IMR-90 (cell line): Measurements from ENCODE around the gene EIF4E1B. TPM values are rescaled to one million over a fixed set of nuclear protein-coding genes. Genes with fewer than 3 reads are reported as not detected.

Source experiments
- ATAC-seq: fragments of 200-7000 bp; cut with Tn5 transposase; 2 replicates; pipeline ENCODE4 v1.9.1; 2020; ENCODE audit warnings: low read depth, mild to moderate bottlenecking, moderate library complexity
- BruUV-seq: library from RNA; stranded (reverse); fragments of 400-500 nt; replicated peaks from 2 replicates; lab custom pipeline; 2021; lab: Mats Ljungman, UMichigan
- CTCF ChIA-PET: fragments of 300-600 bp; formaldehyde crosslinking; extraction: SDS; loops from one replicate; lab custom pipeline; 2021; ENCODE audit warnings: antibody characterized with exemption; lab: Yijun Ruan, JAX
- POLR2A ChIA-PET: fragments of 300-600 bp; sonication (Branson Sonifier 250); formaldehyde crosslinking; loops from one replicate; lab custom pipeline; 2022; ENCODE audit warnings: antibody characterized with exemption; ENCODE audit not compliant: unreplicated experiment; lab: Charles Lee
- DNase-seq: peaks from one replicate; pipeline ENCODE4 v3.0.0; 2013
- H2AFZ ChIP-seq: replicated peaks from 2 replicates; pipeline ENCODE3; 2013; ENCODE audit warnings: low read length, mild to moderate bottlenecking; ENCODE audit not compliant: poor library complexity
- H2AK5ac ChIP-seq: 2 replicates; pipeline ENCODE4 v1.6.1; 2013; ENCODE audit warnings: low read depth, low read length, inconsistent platforms
- H2AK9ac ChIP-seq: replicated peaks from 2 replicates; pipeline ENCODE3; 2013; ENCODE audit warnings: mild to moderate bottlenecking, low read depth, low read length, moderate library complexity; ENCODE audit not compliant: poor library complexity
- H2BK120ac ChIP-seq: 2 replicates; pipeline ENCODE4 v1.6.1; 2013; ENCODE audit warnings: low read depth, low read length, inconsistent platforms
- H2BK15ac ChIP-seq: 3 replicates; pipeline ENCODE4 v1.6.1; 2013; ENCODE audit warnings: low read depth, low read length, inconsistent platforms
- H2BK20ac ChIP-seq: 2 replicates; pipeline ENCODE4 v1.6.1; 2013; ENCODE audit warnings: low read depth, mild to moderate bottlenecking, inconsistent platforms, low read length, moderate library complexity
- H2BK5ac ChIP-seq: 2 replicates; pipeline ENCODE4 v1.6.1; 2013; ENCODE audit warnings: mild to moderate bottlenecking, low read depth, low read length, inconsistent platforms; ENCODE audit not compliant: poor library complexity, severe bottlenecking
- H3K14ac ChIP-seq: replicated peaks from 2 replicates; pipeline ENCODE4 v1.6.1; 2013; ENCODE audit warnings: low read depth, low read length, inconsistent platforms
- H3K18ac ChIP-seq: 2 replicates; pipeline ENCODE4 v1.6.1; 2013; ENCODE audit warnings: low read depth, low read length, control low read depth
- H3K23ac ChIP-seq: 2 replicates; pipeline ENCODE4 v1.6.1; 2013; ENCODE audit warnings: low read depth, low read length, inconsistent platforms
- H3K27ac ChIP-seq: 2 replicates; pipeline ENCODE4 v1.5.1; 2013; ENCODE audit warnings: mild to moderate bottlenecking, control low read depth, low read length; ENCODE audit not compliant: insufficient read depth
- H3K27me3 ChIP-seq: 2 replicates; pipeline ENCODE4 v1.6.1; 2013; ENCODE audit warnings: low read length; ENCODE audit not compliant: control insufficient read depth, insufficient read depth
- H3K36me3 ChIP-seq: 2 replicates; pipeline ENCODE4 v1.6.1; 2013; ENCODE audit warnings: low read length, mixed read lengths; ENCODE audit not compliant: control insufficient read depth, insufficient read depth
- H3K4ac ChIP-seq: 2 replicates; pipeline ENCODE4 v1.6.1; 2013; ENCODE audit warnings: low read depth, low read length, inconsistent platforms
- H3K4me1 ChIP-seq: 2 replicates; pipeline ENCODE4 v1.6.1; 2013; ENCODE audit warnings: low read length, mixed read lengths; ENCODE audit not compliant: control insufficient read depth, insufficient read depth
- H3K4me2 ChIP-seq: 2 replicates; pipeline ENCODE4 v1.6.1; 2013; ENCODE audit warnings: low read depth, mild to moderate bottlenecking, control low read depth, low read length, moderate library complexity
- H3K4me3 ChIP-seq: 2 replicates; pipeline ENCODE4 v1.5.1; 2013; ENCODE audit warnings: low read depth, mild to moderate bottlenecking, control low read depth, low read length, moderate library complexity; ENCODE audit not compliant: insufficient read depth
- H3K56ac ChIP-seq: 2 replicates; pipeline ENCODE4 v1.6.1; 2013; ENCODE audit warnings: low read length, inconsistent platforms; ENCODE audit not compliant: insufficient read depth; ENCODE audit errors: extremely low read depth
- H3K79me1 ChIP-seq, 2 experiments: 2 replicates each; pipeline ENCODE4 v1.6.1; 2013; ENCODE audit warnings: low read length in 2 of 2, inconsistent platforms in 1 of 2, low read depth in 1 of 2
- H3K9ac ChIP-seq: 2 replicates; pipeline ENCODE4 v1.6.1; 2013; ENCODE audit warnings: low read depth, low read length, control low read depth
- H3K9me1 ChIP-seq: 2 replicates; pipeline ENCODE4 v1.6.1; 2013; ENCODE audit warnings: low read length, inconsistent platforms; ENCODE audit not compliant: insufficient read depth
- H3K9me3 ChIP-seq: 2 replicates; pipeline ENCODE4 v1.6.1; 2013; ENCODE audit warnings: low read length; ENCODE audit not compliant: control insufficient read depth, insufficient read depth
- H4K20me1 ChIP-seq: 2 replicates; pipeline ENCODE4 v1.6.1; 2013; ENCODE audit warnings: low read length, inconsistent platforms; ENCODE audit not compliant: insufficient read depth
- H4K5ac ChIP-seq: 2 replicates; pipeline ENCODE4 v1.6.1; 2013; ENCODE audit warnings: mild to moderate bottlenecking, low read depth, low read length, control low read depth
- H4K8ac ChIP-seq, 2 experiments: 2 replicates each; pipeline ENCODE4 v1.6.1; 2013; ENCODE audit warnings: low read depth in 2 of 2, low read length in 2 of 2, control low read depth in 1 of 2, inconsistent platforms in 1 of 2
- H4K91ac ChIP-seq: 2 replicates; pipeline ENCODE4 v1.6.1; 2013; ENCODE audit warnings: low read depth, low read length, inconsistent platforms; ENCODE audit not compliant: insufficient read depth
- CEBPB ChIP-seq: IDR thresholded peaks from 2 replicates; pipeline ENCODE4 v1.6.1; 2012; ENCODE audit warnings: low read depth, low read length, improper control_type of control experiment
- CHD1 ChIP-seq: IDR thresholded peaks from 2 replicates; pipeline ENCODE4 v1.6.1; 2012; ENCODE audit warnings: low read depth, low read length, improper control_type of control experiment
- FOS ChIP-seq: fragments of 150-350 bp; IDR thresholded peaks from 2 replicates; pipeline ENCODE4 v1.6.1; 2016; ENCODE audit warnings: low read depth, low read length
- MAZ ChIP-seq: IDR thresholded peaks from 2 replicates; pipeline ENCODE4 v1.6.1; 2012; ENCODE audit warnings: low read depth, mild to moderate bottlenecking, low read length, improper control_type of control experiment, moderate library complexity, borderline replicate concordance
- POLR2A ChIP-seq: IDR thresholded peaks from 2 replicates; pipeline ENCODE4 v1.6.1; 2012; ENCODE audit warnings: mild to moderate bottlenecking, low read depth, low read length
- RAD21 ChIP-seq: IDR thresholded peaks from 2 replicates; pipeline ENCODE4 v1.6.1; 2012; ENCODE audit warnings: low read length, improper control_type of control experiment
- RFX5 ChIP-seq: IDR thresholded peaks from 2 replicates; pipeline ENCODE4 v1.8.0; 2012; ENCODE audit warnings: low read depth, mild to moderate bottlenecking, low read length, moderate library complexity
- SMC3 ChIP-seq: fragments of 150-350 bp; IDR thresholded peaks from 2 replicates; pipeline ENCODE4 v1.6.1; 2016; ENCODE audit warnings: low read depth, mild to moderate bottlenecking, antibody characterized with exemption, low read length, moderate library complexity
- WGBS, 2 experiments: methylation state at CpG; one replicate each; pipeline versions ENCODE4 v1.1.5 to v1.1.7; 2013; ENCODE audit warnings: missing lambda C conversion rate in 2 of 2; ENCODE audit not compliant: insufficient read length in 1 of 2; ENCODE audit errors: extremely low coverage in 2 of 2; 5-methylcytosine and 5-hydroxymethylcytosine counted together
- dilution Hi-C: fragments of 300-500 bp; cut with HindIII; formaldehyde crosslinking; loops from one replicate; pipeline ENCODE4 v1.14.3; 2018; ENCODE audit warnings: low sequenced_read_pairs; ENCODE audit not compliant: unreplicated experiment
- in situ Hi-C: fragments of 300-500 bp; cut with MboI; formaldehyde crosslinking; loops from 3 replicates; pipeline ENCODE4 v1.14.3; 2019; ENCODE audit warnings: low sequenced_read_pairs, inconsistent platforms, mixed read lengths
- intact Hi-C: fragments of 100-400 bp; cut with micrococcal nuclease; formaldehyde crosslinking; loops from 2 replicates; pipeline ENCODE4 v1.10.0; 2022
- polyA plus RNA-seq, 3 experiments: library from polyadenylated mRNA; depleted of rRNA; stranded (reverse); fragments of >200 nt; gene quantifications; 2 replicates each; pipeline ENCODE4 v1.2.3, GENCODE V29; 2012; ENCODE audit warnings: low replicate concordance in 1 of 3
- total RNA-seq: library from RNA; depleted of rRNA; stranded (reverse); fragments of >200 nt; gene quantifications from 2 replicates; pipeline ENCODE4 v1.2.3, GENCODE V29; 2012
- TF ChIP-seq, protein P1 (sequence below): fragments of 150-350 bp; IDR thresholded peaks from 2 replicates; pipeline ENCODE4 v1.6.1; 2016; ENCODE audit warnings: low read depth, mild to moderate bottlenecking, low read length, moderate library complexity, borderline replicate concordance
- TF ChIP-seq, protein P2 (sequence below): conservative IDR thresholded peaks from 2 replicates; pipeline ENCODE4 v1.5.1; 2012; ENCODE audit warnings: mild to moderate bottlenecking, low read depth, low read length, improper control_type of control experiment

EIF4E1B gene
- total and polyA plus RNA-seq, 2 of the 4 experiments (the other 2 are of a cell fraction) = not detected

DNA sequence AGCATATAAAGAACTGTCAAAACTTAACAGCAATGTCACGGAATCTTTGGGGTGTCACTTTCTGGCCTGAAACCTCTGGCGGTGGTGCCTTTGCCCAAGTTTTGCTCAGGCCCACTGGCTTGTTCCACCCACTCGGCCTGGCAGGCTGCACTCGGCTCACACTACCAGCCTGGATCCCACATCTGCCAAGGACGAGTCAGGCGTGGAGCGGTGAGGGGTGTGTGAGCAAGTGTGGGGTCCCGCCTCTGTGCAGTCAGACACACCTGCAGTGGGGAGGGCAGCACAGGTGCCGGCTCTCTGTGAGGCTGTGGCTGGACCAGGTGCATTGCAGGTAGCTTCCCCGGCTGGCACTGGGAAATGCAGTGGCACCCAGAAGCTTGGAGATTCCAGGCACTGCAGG, 56.8 kb downstream of the EIF4E1B start:
- Histone ChIP-seq H3K18ac (no peak overlapping the region), H3K4me2 (no peak overlapping the region), H3K27ac (no peak overlapping the region), H3K9me1 (no peaks in the 10 kb centered on the region), H2AK9ac (no peak overlapping the region), H3K36me3 (no peaks in the 10 kb centered on the region), H4K20me1 (no peaks in the 10 kb centered on the region), H3K79me1 (no peaks in the 10 kb centered on the region), H3K56ac (no peak overlapping the region), H3K4ac (no peak overlapping the region), H2BK5ac (no peak overlapping the region), H3K4me1 (no peaks in the 10 kb centered on the region), H4K8ac (no peak overlapping the region), H4K91ac (no peak overlapping the region), H3K27me3 (peaks cover 42% of the 10 kb centered on the region), H3K14ac (no peak overlapping the region), H3K9ac (no peak overlapping the region), H2BK20ac (no peak overlapping the region), H2BK15ac (no peak overlapping the region), H4K5ac (no peak overlapping the region), H2AFZ (no peak overlapping the region), H2AK5ac (no peak overlapping the region), H2BK120ac (no peak overlapping the region), H3K9me3 (peaks cover 6% of the 10 kb centered on the region; the same call in 1 of the 2 replicates), H3K23ac (no peak overlapping the region), H3K4me3 (no peak overlapping the region)
- dilution Hi-C loops = no loop called here
- DNase-seq = no peak
- ChIA-PET CTCF (no interaction called here), POLR2A (no interaction called here)
- BruUV-seq = no TSS peak
- 63% methylated on average over 5 of the region's 10 CpGs; no CpG with 5 or more reads in 1 of the 2 experiments for WGBS, 2 experiments
- TF ChIP-seq, protein P1, sequence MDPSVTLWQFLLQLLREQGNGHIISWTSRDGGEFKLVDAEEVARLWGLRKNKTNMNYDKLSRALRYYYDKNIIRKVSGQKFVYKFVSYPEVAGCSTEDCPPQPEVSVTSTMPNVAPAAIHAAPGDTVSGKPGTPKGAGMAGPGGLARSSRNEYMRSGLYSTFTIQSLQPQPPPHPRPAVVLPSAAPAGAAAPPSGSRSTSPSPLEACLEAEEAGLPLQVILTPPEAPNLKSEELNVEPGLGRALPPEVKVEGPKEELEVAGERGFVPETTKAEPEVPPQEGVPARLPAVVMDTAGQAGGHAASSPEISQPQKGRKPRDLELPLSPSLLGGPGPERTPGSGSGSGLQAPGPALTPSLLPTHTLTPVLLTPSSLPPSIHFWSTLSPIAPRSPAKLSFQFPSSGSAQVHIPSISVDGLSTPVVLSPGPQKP = no peak
- TF ChIP-seq POLR2A = no peak
- no peak for TF ChIP-seq RFX5
- no peak for TF ChIP-seq CEBPB
- no peak for TF ChIP-seq CHD1
- TF ChIP-seq RAD21 = no peak
- TF ChIP-seq SMC3 = no peak
- TF ChIP-seq, protein P2, sequence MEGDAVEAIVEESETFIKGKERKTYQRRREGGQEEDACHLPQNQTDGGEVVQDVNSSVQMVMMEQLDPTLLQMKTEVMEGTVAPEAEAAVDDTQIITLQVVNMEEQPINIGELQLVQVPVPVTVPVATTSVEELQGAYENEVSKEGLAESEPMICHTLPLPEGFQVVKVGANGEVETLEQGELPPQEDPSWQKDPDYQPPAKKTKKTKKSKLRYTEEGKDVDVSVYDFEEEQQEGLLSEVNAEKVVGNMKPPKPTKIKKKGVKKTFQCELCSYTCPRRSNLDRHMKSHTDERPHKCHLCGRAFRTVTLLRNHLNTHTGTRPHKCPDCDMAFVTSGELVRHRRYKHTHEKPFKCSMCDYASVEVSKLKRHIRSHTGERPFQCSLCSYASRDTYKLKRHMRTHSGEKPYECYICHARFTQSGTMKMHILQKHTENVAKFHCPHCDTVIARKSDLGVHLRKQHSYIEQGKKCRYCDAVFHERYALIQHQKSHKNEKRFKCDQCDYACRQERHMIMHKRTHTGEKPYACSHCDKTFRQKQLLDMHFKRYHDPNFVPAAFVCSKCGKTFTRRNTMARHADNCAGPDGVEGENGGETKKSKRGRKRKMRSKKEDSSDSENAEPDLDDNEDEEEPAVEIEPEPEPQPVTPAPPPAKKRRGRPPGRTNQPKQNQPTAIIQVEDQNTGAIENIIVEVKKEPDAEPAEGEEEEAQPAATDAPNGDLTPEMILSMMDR = no peak
- TF ChIP-seq MAZ = no peak
- TF ChIP-seq FOS = no peak
- in situ Hi-C loops = no loop called here
- ATAC-seq = no peak
- intact Hi-C loops = no loop called here
